GM12873 (cell line): ENCODE data around the gene KIRREL1.

Experiments
- TF ChIP-seq, protein P1 (sequence below): IDR thresholded peaks from 2 replicates; pipeline ENCODE4 v1.5.1; 2012; ENCODE audit warnings: low read depth, mild to moderate bottlenecking, moderate library complexity, low read length, control low read depth; ENCODE audit not compliant: insufficient read depth; ENCODE audit errors: missing control alignments

The KIRREL1 gene

GRCh38 chr1:158093376-158093775, 99.9 kb downstream of the KIRREL1 start:
- TF ChIP-seq, protein P1, sequence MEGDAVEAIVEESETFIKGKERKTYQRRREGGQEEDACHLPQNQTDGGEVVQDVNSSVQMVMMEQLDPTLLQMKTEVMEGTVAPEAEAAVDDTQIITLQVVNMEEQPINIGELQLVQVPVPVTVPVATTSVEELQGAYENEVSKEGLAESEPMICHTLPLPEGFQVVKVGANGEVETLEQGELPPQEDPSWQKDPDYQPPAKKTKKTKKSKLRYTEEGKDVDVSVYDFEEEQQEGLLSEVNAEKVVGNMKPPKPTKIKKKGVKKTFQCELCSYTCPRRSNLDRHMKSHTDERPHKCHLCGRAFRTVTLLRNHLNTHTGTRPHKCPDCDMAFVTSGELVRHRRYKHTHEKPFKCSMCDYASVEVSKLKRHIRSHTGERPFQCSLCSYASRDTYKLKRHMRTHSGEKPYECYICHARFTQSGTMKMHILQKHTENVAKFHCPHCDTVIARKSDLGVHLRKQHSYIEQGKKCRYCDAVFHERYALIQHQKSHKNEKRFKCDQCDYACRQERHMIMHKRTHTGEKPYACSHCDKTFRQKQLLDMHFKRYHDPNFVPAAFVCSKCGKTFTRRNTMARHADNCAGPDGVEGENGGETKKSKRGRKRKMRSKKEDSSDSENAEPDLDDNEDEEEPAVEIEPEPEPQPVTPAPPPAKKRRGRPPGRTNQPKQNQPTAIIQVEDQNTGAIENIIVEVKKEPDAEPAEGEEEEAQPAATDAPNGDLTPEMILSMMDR: no peak

DNA sequence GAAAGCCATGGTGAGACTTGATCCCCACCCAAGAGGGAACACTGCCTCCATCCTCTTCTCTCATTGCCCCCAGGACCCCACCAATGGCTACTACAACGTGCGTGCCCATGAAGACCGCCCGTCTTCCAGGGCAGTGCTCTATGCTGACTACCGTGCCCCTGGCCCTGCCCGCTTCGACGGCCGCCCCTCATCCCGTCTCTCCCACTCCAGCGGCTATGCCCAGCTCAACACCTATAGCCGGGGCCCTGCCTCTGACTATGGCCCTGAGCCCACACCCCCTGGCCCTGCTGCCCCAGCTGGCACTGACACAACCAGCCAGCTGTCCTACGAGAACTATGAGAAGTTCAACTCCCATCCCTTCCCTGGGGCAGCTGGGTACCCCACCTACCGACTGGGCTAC, 101.1 kb downstream of the KIRREL1 start:
- TF ChIP-seq, protein P1: no peak

GRCh38 chr1:158095737-158096335, 102.4 kb downstream of the KIRREL1 start:
- TF ChIP-seq, protein P1: peak; percentile 89

GRCh38 chr1:158098256-158098655, 104.8 kb downstream of the KIRREL1 start:
- TF ChIP-seq, protein P1: no peak

DNA sequence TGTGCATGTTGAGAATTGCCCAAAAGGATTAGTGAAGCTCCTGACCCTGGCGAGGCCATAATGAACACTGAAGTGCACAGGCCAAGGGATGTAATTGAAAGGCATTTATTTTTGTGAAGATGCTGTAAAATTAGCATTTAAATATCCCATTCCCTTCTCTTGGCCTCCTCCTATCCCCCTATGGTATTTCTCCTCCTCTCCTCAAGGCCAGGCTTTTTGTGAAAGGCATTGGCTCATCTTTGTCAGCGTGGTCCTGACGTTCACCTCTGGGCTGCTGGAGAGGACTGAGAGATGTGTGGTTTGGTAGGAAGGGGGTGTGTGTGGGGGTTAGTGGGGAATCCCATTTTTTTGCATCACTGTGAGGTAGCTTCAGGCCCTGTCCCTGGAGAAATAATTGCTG, 105.7 kb downstream of the KIRREL1 start:
- TF ChIP-seq, protein P1: no peak

GRCh38 chr1:158100498-158100897, 107.1 kb downstream of the KIRREL1 start:
- TF ChIP-seq, protein P1: no peak

DNA sequence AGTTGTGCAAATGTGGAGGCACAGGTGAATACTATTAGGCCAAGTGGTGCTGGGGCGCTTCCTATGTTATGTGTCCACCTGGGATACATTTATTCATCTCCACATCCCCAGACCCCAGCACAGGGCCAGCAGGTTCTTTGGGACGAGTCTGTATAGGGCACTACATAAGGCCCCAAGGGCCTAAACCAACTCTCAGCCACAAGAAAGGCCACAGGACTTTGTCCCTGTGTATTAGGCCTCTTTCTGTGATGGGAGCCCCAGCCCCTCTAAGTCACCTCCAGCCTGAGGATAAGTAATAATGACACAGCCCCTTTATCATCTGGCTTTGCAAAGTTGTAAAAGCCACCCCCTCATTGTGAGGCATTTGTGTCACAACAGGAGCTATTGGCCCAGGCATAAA, 108.0 kb downstream of the KIRREL1 start:
- TF ChIP-seq, protein P1: no peak
